GM11168 (cell line): ENCODE results near the gene TWF2.

Experiments
- in situ Hi-C: fragments of 300-500 bp; cut with MboI; formaldehyde crosslinking; loops from one replicate; pipeline ENCODE4 v1.12.0; 2022; ENCODE audit warnings: low sequenced_read_pairs; ENCODE audit not compliant: unreplicated experiment

The TWF2 gene

GRCh38 chr3:52210550-52211046 lies 28.4 kb downstream of the TWF2 start:
- in situ Hi-C loops, result no loop called here

- in situ Hi-C loops, result no loop called here
Observed at GRCh38 chr3:52210037-52210436, 28.9 kb downstream of the TWF2 start.

GRCh38 chr3:52208556-52208955 lies 30.4 kb downstream of the TWF2 start:
- in situ Hi-C loops, result no loop called here

GRCh38 chr3:52205727-52206372 lies 33.1 kb downstream of the TWF2 start:
- in situ Hi-C loops, result no loop called here

- in situ Hi-C loops, result no loop called here
Observed at GRCh38 chr3:52204337-52205073, 34.5 kb downstream of the TWF2 start.

GRCh38 chr3:52203701-52204100 lies 35.3 kb downstream of the TWF2 start:
- in situ Hi-C loops, result no loop called here

GRCh38 chr3:52202384-52203077 lies 36.4 kb downstream of the TWF2 start:
- in situ Hi-C loops, result no loop called here

- in situ Hi-C loops, result no loop called here
Observed at GRCh38 chr3:52200981-52201679, 37.8 kb downstream of the TWF2 start.

GRCh38 chr3:52198643-52199608 lies 40.0 kb downstream of the TWF2 start:
- in situ Hi-C loops, result no loop called here

GRCh38 chr3:52197842-52198625 lies 40.9 kb downstream of the TWF2 start, which contains the start of gene ALAS1:
TSS of gene ALAS1 (plus strand) at chr3:52198160. CDS start at chr3:52199242, 1,082 bp downstream.
- in situ Hi-C loops, result no loop called here

GRCh38 chr3:52197499-52197841 lies 41.5 kb downstream of the TWF2 start:
- in situ Hi-C loops, result no loop called here

GRCh38 chr3:52196977-52197376 lies 42.0 kb downstream of the TWF2 start:
- in situ Hi-C loops, result no loop called here

GRCh38 chr3:52195823-52196331 lies 43.1 kb downstream of the TWF2 start:
- in situ Hi-C loops, result no loop called here

GRCh38 chr3:52195291-52195597 lies 43.7 kb downstream of the TWF2 start:
- in situ Hi-C loops, result no loop called here

- in situ Hi-C loops, result no loop called here
Observed at GRCh38 chr3:52194485-52195290, 44.3 kb downstream of the TWF2 start.

- in situ Hi-C loops, result no loop called here
Observed at GRCh38 chr3:52193065-52193464, 45.9 kb downstream of the TWF2 start.

- in situ Hi-C loops, result no loop called here
Observed at GRCh38 chr3:52191663-52192062, 47.3 kb downstream of the TWF2 start.
